Islet of Langerhans (tissue), 1 donor: ENCODE measurements around the gene SFXN3.

Experiments used
- FAIRE-seq: peaks from one replicate; lab custom pipeline; 2011; peaks lifted over from hg19 to GRCh38; lab: Jason Lieb, UNC

The SFXN3 gene

DNA sequence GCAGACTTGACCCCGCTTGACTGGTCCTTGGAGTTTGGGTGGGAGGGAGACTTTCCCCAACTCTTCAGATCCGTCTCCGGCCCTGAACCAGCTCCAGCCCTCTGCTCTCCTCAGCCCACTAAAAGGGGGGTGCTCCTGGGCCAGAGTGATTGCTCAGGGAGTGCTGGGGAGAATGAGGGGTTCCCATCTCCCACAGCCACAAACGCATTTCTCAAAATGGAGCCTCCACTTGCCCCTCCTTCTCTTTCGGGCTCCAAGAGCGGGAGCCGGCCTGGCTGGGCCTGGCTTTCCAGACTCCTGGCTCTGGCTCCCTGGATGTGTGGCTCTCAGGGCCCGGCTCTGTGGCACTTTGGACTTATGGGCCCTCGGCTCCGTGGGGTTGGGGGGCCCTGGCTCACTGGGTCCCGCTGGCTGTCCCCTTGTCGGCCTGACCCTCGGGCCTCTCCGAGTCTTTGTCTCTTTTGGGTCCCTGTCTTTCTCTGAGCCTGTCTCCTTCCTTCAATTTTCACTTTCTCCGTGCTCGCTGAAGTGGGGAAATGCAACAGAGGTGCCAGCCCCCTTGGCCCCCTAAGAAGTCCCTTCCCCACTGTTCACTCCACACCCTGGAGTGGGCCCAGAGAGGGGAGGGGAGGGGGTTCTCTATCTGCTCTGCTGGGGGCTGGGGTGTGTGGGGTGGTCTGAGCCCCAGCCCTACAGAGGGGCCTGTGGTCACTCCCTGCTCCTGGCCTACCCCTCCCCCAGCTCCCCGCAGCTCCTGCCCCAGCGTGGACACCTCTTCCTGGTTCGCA is 30.7 kb upstream of the SFXN3 start:
- no peak for FAIRE-seq

DNA sequence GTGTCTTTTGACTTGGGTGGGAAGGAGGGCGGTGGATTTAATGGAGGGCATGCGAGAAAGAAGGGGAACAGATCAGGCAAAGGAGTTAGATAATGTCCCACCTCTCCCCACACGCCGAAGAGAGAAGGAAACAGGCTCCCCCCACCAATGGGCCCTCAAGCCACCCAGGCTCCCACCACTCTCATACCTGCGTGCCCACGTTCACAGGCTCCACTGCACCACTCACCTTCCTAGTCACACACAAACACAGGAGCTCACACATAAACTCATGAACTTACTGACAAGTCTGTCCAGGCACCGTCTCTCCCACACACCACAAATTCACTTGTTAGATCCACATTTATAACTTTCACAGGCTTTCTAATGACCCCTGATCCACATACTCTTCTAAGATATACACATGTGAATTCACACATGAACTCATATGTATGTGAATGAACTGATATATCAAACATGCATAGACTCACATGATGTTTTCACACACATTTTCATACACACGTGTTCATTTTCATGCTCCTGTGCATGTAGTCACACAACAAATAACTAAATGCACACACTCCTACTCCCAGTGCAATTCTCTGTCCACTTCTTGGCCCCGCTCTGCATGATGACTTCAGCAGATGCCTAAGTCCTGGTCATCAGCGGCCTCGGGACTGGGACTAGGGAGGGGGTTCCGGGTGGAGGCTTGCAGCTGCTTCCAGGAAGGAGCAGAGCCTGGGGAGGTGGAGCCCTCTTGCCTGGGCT is 29.9 kb upstream of the SFXN3 start:
- no peak for FAIRE-seq

GRCh38 chr10:101001659-101002035 is 29.4 kb upstream of the SFXN3 start:
- FAIRE-seq, result no peak

GRCh38 chr10:101002456-101002855 is 28.6 kb upstream of the SFXN3 start:
- no peak for FAIRE-seq

DNA sequence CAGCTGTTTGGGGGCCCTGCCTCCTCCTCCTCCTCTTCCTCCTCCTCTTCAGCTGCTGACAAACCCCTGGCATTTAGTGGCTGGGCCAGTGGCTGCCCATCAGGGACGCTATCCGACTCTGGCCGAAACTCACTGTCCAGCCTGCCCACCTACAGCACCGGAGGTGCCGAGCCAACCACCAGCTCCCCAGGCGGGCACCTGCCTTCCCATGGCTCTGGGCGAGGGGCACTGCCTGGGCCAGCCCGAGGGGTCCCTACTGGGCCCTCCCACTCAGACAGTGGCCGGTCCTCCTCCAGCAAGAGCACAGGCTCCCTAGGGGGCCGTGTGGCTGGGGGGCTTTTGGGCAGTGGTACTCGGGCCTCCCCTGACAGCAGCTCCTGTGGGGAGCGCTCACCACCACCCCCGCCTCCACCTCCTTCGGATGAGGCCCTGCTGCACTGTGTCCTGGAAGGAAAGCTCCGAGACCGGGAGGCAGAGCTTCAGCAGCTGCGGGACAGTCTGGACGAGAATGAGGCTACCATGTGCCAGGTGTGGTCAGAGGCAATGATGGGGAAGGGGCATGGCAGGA is 27.3 kb upstream of the SFXN3 start:
- FAIRE-seq, result no peak

DNA sequence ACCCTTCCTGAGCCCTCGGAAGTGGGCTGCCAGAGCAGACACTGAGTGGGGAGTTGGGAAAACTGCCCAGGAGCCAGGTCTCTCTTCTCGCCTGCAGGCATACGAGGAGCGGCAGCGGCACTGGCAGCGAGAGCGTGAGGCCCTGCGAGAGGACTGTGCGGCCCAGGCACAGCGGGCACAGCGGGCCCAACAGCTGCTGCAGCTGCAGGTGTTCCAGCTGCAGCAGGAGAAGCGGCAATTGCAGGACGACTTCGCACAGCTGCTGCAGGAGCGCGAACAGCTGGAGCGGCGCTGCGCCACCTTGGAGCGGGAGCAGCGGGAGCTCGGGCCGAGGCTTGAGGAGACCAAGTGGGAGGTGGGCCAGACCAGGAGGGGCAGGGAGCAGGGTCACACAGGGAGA is 25.7 kb upstream of the SFXN3 start:
- no peak for FAIRE-seq

GRCh38 chr10:101005869-101006567 is 25.0 kb upstream of the SFXN3 start:
- FAIRE-seq, result no peak

- FAIRE-seq, result no peak
Measured at GRCh38 chr10:101006593-101007098, 24.4 kb upstream of the SFXN3 start.

DNA sequence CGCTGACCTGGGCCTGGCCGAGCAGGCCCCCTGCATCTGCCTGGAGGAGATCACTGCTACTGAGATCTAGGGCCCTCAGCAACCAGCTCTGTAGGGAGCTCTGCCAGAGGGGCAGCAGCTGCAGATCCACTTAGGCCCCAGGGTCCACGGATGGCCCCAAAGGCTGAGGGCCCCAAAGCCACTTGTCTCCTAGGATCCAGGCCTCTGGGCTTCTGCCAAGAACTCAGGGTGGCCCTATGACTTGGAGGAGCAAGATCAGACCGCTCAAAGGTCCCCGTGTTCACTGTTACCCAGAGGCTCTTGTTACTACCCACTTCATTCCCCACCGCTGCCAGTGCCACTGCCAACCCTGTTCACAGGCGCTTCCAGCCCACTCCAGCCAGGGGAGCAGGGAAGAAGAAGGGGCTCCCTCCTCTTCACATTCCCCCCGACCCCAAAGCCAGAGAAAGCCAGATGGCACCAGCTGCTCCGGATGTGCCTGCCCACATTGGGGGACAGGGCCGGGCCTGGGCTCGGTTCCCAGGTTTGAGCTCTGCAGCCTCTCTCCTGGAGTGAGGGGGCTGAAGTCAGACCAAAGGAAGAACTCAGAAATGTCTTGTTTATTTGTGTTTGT is 23.8 kb upstream of the SFXN3 start:
- FAIRE-seq, result no peak

GRCh38 chr10:101007915-101008822 is 22.9 kb upstream of the SFXN3 start:
- FAIRE-seq, result no peak

DNA sequence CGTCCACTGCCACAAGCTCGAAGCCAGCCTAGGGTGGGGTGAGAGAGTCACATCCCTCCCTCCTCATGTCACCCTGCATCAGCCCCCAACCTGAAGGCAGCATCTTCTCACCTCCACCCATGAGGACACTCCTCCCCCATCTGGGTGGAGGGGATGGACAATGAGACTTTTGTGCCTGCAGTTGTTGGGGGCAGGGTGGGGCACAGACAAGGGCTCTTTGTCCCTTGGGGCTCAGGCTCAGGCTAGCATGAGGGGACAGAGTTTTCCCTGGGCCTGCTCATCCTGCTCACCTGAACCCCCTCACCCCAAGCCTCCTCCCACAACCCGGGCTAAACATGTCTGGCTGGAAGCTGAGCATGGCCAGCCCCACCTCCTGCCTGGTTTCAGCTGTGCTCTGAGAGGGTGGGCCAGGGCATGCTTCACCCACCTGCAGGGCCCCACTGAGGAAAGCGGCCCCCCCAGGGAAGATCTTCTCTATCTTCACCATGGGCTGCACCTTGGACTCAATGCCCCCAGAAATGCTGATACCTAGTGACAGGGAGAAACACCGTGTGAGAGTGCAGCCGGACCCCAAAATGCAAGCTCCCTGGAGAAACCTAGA is 22.1 kb upstream of the SFXN3 start:
- no peak for FAIRE-seq

GRCh38 chr10:101010329-101010728 is 20.7 kb upstream of the SFXN3 start:
- no peak for FAIRE-seq

DNA sequence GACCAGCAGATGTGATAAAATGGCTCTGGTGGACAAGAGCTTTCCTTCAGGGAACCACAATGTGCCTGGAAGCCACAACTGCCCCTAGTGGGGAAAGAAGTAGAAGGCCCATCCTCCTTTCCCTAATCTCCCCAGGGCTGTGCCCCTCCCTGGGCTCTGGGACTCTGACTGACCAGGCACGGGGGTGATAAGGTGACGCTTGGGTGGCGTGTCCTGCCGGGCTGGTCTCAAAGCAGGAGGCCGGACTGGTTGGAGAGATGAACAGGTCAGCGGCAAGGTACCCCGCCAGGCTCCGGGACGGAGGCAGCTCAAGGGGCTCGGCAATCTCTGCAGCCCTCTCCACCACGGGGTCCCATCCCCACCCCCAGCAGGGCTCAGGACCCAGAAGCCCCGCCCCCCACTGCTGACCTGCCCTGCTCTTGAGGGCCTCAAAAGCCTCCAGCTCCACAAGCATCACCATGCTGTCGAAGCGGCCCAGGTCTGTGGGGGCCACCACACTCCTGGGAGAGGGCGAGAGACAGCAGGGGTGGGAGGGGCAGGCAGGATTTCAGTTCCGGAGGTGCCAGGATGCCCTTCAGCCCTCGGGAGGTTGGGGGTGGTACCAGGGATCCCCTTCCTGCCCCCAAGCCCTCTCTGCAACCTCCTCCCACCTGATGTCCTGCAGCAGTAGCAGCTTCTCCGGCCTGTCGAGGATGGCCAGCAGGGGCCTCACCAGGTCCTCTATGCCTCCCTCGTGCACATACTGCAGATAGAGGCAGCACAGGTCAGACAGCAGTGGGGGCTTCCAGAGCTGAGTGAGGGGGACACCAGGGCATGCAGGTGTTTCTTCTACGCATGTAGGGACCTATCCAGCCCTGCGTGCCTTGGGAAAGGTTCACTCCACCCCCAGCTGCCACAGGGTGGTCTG is 19.3 kb upstream of the SFXN3 start:
- FAIRE-seq, result no peak

DNA sequence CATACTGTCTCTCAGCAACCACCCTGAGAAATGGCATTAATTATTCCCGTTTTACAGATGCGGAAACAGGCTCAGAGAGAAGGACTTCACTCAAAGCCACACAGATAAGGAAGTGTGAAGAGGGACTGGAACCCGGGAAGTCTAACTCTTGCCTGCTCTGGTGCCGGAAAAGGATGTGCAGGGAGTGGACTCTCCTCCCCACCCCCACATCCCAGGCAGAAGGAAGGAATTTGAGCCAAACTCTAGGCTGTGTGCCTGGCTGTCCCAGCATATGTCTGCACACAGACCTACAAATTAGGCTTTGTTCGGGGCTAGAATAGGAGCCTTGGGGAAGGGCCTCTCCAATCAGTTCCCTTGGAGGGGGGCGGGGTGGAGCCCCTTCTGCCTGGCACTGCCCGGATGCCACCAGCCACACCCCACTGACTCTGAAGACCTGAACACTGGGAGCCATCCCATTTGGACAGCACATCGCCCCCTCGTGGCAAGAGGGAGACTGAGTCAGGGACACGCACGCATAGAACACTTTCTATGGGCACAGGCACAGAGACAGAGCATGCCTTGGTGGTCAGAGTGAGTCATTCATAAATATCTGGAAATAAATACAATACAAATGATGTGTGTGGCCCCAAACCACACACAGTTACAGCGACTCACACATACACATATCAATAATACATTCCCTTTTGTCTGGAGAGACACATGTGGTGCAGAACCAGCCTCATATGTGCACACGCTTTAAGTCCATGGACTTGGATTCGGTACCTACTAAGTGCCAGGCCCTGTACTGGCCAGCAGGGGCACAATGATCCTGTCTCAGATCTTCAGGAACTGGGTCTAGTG is 18.3 kb upstream of the SFXN3 start:
- FAIRE-seq, result no peak

GRCh38 chr10:101013365-101013825 is 17.6 kb upstream of the SFXN3 start:
- FAIRE-seq, result no peak

DNA sequence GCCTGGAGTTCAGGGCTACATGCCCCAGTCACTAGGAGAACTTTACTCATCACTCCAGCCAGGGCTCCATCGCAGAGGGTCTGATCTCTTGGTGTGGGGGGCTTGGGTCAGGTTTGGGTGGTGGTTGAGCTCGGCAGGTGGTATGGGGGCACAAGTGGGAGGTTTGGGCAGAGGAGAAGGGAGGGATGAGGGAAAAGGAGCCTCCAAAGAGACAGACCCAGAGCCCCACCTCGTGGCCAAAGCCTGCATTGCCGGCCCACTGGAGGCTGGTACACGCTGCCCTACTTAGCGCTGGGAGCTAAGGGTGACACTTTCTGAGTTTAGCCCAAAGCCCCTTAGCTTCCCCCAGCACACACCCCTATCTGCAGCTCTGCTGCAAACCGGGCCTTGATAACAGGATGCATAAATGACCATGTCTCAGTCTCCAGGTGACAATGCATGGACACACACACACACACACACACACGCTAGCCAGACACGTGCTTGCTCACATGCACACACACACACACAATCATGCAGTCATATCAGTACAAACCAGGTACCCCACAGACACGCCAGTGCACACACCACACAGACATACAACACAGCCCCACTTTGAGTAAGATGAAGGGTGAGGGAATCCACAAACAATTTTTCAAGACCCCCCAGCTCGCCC is 16.7 kb upstream of the SFXN3 start:
- no peak for FAIRE-seq

DNA sequence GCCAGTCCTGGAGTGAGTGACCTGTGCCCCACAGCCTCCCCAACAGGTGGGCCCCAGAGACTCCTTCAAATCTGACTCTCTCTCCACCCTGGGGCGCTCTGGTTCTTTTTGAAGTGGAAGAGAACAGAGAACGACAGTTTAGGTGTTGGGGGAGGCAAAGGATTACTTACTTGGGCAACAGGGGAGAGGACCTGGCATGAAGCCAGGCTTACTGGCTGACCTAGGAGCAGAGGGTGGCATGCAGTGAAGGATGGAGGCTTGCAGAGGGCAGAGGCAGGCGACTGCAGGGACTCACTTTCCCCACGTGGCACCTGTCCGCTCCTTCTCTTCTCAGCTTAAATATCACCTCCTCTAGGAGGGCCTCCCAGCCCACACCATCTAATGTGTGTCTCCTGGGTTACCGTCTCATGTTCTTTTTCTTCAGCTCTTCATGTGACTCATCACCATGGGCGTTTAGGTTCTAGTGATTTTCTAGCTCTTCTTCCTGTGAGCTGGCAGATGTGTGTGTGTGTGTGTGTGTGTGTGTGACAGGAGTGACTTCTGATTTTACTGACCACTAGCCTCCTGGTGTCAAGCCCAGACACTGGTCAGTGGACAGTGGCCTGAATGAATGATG is 16.0 kb upstream of the SFXN3 start:
- no peak for FAIRE-seq

DNA sequence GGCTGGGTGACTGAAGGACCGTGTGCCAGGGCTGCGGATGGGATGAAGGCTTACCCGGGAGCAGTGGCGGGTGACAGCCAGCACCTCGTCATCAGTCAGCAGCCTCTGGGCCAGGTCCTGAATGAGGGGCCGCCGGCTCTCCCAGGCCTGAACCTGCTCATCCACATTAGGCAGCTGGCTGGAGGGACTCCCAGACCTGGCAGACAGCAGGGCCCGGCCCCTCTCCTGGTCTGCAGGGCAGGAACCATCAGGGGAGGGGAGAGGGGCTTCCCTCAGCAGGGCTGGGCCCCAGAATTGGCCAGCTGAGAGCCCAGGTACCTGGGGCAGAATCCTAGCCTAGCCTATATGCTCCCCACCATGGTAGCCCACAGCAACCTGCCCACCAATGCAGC is 15.5 kb upstream of the SFXN3 start:
- no peak for FAIRE-seq
